GM19468 (cell line): Measurements from ENCODE around the gene SERGEF.
"Not testable (repeated sequence)": the region's sequence is repeated elsewhere in the genome, so short reads cannot be mapped to it uniquely, and the experiment has no call there.

ENCODE experiments used
- ATAC-seq: cut with Tn5 transposase; IDR thresholded peaks from one replicate; pipeline ENCODE4 v1.9.1; 2021; ENCODE audit warnings: mild to moderate bottlenecking, moderate library complexity, moderate number of reproducible peaks; ENCODE audit not compliant: unreplicated experiment; ENCODE audit errors: extremely low read depth

SERGEF gene

DNA sequence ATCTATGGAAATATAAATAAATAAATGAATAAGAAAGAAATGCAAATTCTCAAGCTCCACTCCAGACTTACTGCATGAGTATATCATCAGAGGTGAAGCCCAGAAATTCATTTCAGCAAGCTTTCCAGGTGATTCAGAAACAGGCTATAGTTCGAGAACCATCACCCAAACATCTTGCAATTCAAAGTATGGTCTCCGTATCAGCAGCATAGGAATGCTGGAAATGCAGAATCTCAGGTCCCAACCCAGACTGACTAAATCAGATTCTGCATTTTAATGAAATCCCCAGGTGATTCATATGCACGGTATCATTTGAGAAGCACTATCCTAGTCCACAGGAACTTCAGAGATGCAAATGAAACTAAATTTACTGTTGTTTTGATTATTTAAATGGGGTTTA, 95.3 kb downstream of the SERGEF start:
- no peak for ATAC-seq

DNA sequence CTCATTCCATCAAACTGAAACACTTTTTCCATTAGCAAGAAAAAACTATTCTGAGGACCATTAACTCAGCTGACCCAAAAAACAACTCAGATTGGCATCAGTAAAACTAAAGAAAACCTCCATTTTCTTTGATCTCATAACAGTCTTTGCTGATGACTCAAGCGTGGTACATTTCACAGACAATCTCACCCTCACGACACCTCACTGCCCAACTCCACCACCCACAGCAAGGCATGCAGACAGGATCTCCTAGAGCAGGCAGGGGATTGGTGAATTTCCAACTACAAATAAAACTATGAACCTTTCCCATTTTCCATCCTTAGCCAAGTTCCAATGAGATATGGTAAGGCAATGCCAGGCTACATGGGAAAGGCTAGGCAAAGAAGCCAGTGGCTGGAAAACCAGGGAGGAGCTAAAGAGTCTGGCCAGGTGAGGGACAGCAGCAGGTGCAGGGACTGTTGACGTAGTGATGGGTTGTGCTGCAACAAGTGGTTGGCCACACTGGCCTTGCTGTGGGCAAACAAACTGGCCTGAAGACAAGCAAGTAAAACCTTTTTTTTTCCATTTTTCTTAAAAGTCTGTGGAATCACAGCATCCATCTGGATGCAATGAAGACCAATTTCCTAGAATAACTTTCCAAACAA, 97.2 kb downstream of the SERGEF start:
- no peak for ATAC-seq

DNA sequence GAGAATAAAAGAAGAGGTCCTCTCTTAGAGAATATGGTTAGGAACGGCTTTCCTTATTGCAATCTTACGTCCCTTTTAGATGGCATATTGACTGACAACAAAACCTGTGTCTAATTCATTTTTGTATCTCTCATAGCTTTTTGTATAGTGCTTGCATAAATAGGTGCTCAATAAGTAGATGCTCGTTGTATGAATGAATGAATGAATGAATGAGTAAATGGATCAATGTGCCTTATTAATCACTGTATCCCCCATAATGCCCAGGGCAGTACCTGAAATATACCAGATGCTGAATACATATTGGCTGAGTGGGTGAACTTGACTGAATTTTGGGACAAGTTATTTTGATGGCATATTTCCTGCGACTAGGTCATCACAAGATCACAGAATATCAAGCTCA, 97.9 kb downstream of the SERGEF start:
- no peak for ATAC-seq

DNA sequence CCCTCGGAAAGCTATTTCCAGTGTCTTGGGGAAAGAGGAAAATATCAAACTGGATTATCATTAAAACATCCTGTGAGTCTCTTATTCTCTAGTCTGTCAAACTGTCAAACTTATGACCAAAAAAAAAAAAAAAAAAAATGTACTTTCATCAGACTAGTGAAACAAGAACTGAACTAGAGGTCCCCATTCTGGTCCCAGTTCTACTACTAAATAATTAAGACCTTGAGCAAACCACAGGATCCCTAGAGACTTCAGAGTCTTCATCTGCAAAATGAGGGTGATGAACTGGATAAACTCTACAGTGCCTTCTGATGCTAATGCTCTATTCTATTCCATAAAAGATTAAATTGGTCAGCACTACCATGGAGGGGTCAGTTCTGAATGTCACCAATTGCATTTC, 105.8 kb downstream of the SERGEF start:
- no peak for ATAC-seq

DNA sequence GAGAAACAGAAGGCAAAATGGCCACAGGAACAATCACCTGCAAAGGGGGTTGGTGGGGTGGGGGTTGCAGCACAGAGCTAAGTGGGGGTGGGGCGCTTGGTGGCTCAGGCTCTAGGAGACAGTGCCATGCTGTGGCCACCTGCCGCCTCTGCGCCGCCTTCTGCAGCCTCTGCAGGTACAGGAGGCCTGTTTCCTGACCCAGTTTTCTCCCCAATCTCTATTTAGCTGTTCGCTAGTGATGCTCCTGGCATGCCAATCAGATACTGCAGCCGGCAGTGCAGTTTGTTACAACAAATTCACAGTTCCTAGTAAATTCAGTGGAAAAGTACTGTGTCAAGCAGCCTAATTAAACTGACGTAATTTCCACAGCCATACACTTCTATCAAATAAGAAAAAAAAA, 106.4 kb downstream of the SERGEF start:
- no peak for ATAC-seq

DNA sequence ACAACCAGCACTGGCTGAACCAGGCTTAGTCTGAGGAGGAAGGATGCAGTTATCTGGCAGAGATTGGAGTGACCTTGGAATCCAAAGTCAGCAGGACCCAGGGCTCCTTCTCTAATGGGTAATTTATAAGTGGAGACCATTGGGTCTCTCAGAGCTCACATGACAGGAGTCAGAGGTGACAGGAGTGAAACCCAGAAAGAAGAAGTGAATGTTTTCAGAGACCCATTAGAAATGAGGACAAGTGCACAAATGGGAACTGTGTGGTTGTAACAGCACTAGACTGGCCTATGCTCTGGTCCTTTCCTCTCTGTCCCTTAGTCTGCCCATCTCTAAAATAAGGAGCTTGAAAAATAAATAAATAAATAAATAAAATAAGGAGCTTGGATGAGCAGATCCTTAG, 107.4 kb downstream of the SERGEF start:
- ATAC-seq = peak; percentile 85

DNA sequence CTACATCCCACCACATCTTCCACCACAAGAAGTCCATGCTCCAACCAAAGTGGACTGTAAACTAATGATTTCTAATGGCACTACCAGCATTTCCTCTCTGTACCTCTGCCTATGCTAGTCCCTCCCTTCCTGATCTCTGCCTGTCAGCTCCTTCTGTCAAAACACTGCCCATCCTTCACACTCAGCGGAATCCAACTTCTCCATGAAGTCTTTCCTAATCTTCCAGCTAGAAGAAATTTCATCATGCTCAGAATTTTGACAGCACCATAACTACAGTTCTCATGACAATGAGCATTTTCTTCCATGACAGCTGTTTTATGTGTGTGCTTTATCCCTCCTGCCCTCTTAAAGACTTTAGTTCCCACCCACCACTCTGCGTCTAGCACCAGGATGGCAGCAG, 111.4 kb downstream of the SERGEF start:
- ATAC-seq = no peak

DNA sequence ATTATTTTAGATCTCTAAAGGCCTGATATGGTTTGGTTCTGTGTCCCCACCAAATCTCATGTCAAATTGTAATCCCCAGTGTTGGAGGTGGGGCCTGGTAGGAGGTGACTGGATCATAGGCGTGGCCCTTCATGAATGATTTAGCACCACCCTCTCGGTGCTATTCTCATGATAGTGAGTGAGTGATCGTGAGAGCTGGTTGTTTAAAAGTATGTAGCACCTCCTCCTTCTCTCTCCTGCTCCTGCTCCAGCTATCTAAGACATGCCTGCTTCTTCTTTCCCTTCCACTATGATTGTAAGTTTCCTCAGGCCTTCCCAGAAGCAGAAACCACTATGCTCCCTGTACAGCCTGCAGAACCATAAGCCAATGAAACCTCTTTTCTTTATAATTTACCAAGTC, 114.1 kb downstream of the SERGEF start:
- no peak for ATAC-seq

DNA sequence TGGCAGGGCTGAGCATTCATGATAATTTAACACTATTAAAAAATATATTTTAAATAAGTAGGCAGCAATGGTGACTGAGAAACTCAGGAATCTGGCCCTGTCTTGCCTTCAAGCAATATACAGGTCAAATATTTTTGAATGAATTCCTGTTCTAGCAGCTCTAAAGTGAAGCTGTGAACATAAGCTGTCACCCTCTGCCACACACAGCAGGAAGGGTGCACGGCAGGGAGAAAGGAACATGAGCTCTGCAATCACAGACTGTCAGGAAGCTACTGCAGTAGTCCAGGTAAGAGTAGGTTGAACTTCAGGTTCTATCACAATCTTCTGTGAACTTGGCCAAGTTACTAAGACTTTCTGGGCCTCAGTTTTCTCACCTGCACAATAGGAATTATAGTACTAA, 114.8 kb downstream of the SERGEF start:
- ATAC-seq = no peak

DNA sequence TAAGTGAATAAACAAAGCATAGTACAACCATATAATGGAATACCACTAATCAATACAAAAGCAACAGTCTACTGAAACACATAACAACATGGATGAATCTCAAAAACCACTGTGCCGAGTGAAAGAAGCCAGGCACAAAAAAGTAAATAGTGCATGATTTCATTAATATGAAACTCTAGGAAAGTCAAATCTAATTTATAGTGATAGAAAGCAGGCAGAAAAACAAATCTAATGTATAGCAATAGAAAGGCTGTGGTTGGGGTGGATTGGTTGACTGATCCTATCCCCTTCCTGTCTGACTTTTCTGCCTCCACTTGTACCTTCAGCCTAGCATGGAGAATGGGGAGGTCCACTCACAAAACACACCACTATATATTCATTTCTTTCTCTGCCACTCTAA, 115.4 kb downstream of the SERGEF start:
- ATAC-seq = no peak

DNA sequence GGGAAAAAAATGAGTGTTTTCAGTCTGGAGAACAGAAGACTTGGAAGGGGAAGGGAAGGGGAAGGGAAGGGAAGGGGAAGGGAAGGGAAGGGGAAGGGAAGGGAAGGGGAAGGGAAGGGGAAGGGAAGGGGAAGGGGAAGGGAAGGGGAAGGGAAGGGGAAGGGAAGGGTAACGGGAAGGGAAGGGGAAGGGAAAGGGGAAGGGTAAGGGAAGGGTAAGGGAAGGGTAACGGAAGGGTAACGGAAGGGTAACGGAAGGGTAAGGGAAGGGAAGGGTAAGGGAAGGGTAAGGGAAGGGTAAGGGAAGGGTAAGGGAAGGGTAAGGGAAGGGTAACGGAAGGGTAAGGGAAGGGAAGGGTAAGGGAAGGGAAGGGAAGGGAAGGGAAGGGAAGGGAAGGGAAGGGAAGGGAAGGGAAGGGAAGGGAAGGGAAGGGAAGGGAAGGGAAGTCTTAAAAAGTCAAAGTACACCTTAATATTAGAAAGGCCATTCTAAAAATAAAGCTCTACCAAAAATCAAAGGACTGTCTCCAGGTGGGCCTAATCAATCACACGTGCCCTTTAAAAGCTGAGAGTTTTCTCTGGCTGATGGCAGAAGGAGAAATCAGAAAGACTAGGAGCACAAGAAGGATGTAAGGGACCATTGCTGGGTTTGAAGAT, 116.2 kb downstream of the SERGEF start:
- not testable (repeated sequence) for ATAC-seq

DNA sequence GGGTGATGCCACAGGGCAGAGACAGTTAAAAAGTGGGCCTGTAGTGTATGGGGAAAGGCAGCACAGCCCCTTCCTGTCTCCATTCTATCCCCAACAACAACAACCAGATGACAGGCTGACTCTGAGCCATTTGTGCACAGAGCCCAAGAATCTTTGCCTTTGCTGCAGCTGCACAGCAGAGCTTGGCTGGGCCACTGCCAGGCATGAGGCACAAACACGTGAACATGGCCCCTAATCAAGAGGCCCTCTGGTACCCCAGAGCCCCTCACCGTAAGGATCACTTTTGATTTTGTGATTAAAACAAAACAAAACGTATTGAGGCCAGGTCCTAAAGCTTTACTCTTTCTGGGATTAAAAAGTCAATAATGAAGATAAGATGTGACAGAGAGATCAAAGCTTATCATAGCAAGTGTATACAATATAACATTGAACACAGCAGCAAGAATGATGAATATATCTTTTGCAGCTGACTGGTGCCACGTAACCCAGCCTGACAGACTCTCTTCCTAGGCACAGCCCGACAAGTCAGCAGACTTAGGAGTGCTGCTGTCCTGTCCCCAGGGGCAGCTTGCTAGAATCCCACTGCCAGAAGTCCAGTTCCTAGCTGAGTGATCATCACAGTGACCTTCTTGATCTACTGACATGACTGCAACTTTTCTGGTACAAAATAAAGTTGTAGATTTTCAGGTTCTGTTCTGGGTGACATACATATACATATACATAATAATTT, 117.8 kb downstream of the SERGEF start:
- no peak for ATAC-seq

DNA sequence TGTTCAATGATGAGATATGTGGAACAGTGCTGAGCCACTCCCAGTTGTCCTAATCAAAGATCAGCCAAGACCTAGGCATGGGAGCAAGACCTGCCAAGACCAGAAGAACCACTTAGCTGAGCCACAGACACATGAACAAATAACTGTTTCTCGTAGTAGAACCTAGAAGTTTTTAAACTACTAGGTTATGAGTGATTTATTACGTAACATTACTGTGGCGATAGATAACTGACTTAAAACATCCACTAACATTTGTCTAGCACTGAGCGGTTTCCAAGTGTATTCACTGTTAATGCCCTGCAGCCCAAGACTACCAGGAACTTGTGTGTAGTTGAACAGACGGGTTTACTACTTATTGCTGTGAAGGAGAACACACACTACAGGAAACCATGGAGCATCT, 120.4 kb downstream of the SERGEF start:
- no peak for ATAC-seq

DNA sequence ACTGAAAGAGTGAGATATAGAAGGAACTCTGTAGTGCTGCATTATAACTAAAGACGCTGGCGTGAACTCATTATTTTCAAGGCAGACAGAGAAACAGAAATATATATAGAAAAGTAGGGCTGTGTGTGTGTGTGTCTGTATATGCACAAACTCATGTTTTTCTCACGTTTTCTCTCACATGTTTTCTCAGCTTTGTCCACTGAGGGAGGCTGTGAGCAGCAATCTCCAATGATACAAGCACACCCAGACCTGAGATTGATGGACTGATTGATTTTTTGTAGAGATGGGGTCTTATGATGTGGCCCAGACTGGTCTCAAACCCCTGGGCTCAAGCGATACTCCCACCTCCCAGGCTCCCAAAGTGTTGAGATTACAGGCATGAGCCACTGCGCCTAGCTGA, 122.5 kb downstream of the SERGEF start:
- ATAC-seq = no peak

DNA sequence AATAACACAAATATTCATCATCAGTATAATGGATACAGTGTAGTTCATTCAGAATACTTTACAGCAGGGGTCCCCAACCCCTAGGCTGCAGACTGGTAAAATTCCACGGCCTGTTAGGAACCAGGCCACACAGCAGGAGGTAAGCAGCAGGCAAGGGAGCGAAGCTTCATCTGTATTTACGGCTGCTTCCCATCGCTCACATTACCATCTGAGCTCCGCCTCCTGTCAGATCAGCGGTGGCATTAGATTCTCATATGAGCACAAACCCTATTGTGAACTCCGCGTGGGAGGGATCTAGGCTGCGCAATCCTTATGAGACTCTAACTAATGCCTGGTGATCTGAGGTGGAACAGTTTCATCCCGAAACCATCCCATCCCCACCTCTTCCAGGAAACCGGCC, 125.1 kb downstream of the SERGEF start:
- no peak for ATAC-seq

DNA sequence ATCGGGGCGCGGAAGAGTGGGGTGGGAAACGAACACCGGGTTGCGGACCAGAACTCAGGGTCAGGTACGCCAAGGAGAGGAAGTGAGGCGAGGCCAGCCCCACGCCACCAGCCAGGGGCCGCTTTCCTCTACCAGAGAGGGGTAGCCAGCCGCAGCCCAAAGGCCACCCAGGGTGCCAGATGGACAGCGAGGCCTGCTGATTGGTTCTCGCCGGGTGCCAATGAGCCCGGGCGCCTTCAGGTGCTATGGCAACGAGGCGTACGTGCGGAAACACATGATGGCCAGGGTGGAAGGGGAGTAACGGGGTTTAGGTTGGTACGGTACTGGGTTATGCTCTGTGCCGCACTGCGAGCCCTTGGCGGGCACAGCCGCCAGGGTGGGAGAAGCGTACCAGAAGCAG, 128.9 kb downstream of the SERGEF start:
- no peak for ATAC-seq

DNA sequence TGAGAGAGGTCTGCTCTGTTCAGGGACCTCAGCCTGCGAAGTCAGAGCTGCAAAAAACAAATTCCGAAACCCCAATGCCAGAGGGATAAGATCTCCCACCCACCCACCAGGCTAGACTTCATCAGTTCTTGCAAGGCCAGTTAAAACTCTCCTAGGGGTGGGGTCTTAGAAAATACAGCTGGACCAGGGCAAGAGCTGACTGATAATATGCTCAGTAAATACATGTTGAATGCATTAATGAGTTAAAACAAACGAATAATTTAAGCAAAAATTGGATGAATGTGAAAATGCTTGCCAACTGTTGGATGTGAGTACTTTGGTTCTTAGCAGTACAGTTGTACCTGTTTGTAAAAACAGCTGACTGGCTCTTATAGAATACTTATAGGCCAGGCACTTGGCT, 129.8 kb downstream of the SERGEF start:
- ATAC-seq = no peak

DNA sequence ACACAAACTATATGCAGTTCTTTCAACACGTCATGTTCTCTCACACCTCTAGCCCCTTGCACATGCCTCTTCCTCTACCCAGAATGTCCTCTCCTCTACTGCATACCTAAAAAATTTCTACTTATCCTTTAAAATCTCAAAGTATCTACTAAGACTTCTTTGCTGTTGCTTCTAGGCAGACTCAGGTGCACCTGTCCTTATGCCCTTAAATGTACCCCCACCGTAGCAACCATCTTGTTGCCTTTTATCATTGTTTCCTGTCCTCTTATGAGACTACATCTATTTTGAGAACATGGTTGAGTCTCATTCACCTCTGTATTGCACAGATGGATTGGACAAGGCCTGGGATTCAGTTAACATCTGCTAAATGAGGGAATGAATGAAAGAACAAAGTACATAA, 134.1 kb downstream of the SERGEF start:
- ATAC-seq = no peak

DNA sequence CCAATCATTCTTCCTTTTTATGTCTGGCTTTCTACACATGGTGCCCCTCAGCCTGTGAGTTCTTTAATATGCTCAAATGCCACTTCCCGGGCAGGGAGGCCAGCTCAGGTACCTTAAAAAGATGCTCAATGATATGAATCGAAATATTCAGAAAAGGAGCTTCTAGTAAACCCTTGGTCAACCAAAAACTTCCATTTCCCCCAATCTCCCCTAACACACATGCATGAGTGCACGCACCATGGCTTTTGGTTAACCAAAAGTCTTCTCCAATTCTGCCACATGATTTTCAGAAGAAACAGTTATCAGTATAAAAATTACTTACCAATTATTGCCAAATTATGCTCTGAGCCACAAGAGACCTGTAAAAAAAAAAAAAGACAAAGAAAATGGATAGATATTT, 135.0 kb downstream of the SERGEF start:
- no peak for ATAC-seq

DNA sequence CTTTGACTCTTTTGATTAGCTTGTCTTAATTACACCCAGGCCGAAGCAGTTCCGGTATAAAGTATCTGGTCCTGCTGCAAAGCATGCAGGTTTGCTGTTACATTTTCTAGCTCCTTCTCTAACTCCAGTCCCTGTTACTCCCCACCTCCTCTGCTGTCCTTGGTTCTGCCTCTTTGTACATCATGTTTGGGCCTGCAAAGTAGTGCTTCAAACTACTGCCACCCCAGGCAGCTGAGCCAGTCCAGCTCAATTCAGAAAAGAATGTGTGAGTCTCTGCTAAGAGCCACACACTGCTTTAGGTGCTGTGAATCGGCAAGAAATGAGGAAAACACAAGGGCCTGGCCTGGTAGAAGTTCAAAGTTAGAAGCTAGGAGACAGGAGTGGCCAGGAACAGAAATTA, 136.0 kb downstream of the SERGEF start:
- ATAC-seq = no peak

DNA sequence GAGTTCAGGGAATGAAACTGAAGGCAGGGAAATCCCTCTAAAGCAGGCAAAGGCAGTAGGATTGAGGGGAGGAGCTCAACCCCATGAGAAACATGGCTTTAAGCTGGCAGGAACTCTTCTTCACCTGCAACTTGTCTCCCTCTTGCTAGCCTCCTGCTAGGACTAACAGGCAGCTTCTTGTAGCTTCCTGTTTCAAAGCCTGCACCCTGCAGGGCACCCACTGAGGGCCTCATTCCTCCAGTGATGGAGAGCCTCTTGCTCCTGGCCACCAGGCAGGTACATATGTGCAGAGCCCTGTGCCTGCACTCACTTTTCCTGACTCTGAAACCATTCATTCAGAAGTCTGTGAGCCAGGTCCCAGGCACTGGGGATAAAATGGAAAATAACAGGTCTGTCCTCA, 137.0 kb downstream of the SERGEF start:
- no peak for ATAC-seq

DNA sequence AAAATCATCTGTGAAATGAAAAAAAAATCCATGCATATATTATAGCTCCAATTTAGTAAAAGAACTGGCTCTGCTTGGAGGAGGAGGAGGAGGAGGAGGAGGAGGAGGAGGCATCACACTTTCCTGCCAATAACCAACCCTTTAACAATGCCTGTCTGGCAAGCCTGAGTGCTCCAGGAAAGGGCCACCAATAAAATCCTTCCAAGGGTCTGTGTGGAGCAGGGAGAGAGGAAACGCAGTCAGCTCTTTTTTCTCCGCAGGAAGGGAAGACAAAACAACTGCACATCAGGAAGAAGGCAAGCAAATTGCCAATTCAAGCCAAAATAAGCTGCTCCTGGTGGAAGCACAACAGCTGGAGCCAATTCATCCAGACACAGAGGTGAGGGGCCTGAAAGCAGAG, 139.3 kb downstream of the SERGEF start:
- no peak for ATAC-seq
